ENCODE data around the gene HDAC4. TPM values are rescaled to one million over a fixed set of nuclear protein-coding genes. Genes with fewer than 3 reads are reported as not detected.

The HDAC4 gene
- total RNA-seq, 2 experiments from 2014 or later = 64.8 to 67.4 TPM

DNA sequence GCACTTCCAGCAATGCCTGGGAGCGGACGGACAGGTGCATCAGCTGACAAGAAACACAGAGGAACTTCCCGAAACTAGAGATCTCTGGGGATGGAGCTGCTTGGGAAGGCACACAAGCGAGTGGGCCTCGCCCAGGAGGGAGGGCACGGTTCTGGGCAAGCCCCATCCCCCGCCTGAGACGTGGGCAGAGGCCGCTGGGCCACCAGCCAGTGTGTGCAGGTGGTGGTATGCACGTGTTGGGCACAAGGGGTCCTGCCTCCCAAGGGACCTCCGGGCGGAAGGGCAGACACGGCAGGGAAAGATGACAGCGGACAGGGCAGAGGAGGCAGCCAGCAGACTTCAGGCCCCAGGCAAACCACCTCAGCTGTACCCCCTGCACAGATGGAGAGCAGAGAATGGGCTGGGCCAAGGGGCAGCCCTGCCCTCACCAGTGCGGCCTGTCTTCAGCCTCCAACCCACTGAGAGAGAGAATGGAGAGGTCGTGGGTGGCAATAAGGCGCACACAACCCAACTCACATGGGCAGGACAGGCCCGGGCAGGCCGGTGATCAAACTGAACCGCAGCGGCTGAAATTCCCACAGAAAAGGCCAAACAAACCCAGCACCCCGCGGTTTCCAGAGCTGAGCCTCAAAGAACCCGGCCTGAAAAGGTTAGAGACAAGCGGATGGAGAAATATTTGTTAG lies 51.2 kb downstream of the HDAC4 start:
- Mint-ChIP-seq H3K27me3 (no peaks in the 10 kb centered on the region), H3K4me3 (no peak overlapping the region), H3K36me3 (ENCODE audit: low read depth) (peaks cover 38% of the 10 kb centered on the region), H3K4me1 (no peaks in the 10 kb centered on the region), H3K9me3 (peaks cover 8% of the 10 kb centered on the region), H3K27ac (no peak overlapping the region)
- no peak for DNase-seq
- CTCF ChIA-PET = interaction anchor here (0.9 to 1.0 kb wide), 3 partner anchors 11 to 288 kb away, joined by 3 to 4 read pairs (median 3); no protein-coding TSS in a partner anchor
- POLR2A ChIA-PET = interaction anchor here (1.0 kb wide), 1 partner anchor 97 kb away, joined by 3 read pairs; no protein-coding TSS in a partner anchor

DNA sequence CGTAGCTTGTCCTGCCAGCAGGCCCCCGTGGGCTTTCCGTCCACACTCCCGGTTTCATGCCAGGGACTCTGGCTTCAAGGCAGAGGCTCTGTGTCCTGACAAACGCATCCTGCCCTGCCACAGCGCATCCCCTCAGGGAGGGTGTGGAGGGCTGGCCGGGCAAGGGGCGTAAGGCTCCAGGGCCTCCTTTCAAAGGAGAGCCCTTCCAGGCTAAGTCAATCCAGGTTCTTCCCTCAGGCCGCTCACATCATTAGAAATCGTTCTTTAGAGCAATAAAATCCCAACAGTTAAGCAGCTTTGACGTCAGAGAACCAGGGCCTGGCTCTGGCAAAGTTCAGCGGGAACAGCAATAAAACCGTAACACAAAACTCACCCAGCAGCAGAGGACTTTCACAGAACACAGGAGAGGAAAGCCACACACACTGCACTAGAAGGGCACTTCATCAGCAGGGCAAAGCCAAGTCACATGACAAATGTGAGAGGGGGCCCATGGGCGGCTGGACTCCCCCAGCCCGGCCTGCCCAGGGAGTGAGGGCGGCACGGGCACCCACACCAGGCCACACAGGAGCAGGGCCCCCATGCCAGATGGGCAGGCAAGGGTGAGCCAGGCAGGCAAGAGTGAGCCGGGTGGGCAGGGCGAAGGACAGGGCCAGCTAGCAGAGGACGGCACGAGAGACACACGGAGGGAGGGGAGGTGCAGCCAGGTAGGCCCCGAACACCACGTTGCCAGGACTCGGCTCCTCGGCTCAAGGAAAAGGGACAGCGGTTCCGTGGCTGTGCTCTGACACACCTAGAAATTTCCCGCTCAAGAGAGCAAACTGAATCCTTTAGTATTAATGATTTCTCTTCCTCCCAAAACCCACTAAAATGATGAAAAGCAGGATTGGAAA lies 52.0 kb downstream of the HDAC4 start:
- no peaks in the 10 kb centered on the region for H3K27me3 Mint-ChIP-seq
- DNase-seq = no peak

DNA sequence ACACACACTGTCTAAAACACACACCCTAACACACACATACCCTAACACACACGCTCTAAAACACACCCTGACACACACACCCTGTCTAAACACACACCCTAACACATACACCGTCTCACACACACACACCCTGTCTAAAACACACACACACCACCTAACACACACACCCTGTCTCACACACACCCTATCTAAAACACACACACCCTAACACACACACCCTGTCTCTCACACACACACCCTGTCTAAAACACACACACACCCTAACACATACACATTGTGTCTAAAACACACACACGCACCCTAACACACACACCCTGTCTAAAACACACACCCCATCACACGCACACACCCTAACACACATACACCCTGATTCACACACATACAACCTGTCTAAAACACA lies 54.1 kb downstream of the HDAC4 start:
- no peaks in the 10 kb centered on the region for H3K9me3 Mint-ChIP-seq
- no peaks in the 10 kb centered on the region for H3K27me3 Mint-ChIP-seq
- no peak overlapping the region for H3K27ac Mint-ChIP-seq
- DNase-seq = no peak
- peaks cover 2% of the 10 kb centered on the region for H3K4me1 Mint-ChIP-seq
- no peak overlapping the region for H3K4me3 Mint-ChIP-seq
- ChIA-PET POLR2A (interaction anchor here (0.6 kb wide), 1 partner anchor 174 kb away, joined by 4 read pairs; no protein-coding TSS in a partner anchor), CTCF (no interaction called here)
- H3K36me3 Mint-ChIP-seq (ENCODE audit: low read depth) = peaks cover 32% of the 10 kb centered on the region

More for the DNA sequence above, 52.0 kb downstream of the HDAC4 start:
- Mint-ChIP-seq H3K4me1 (no peaks in the 10 kb centered on the region), H3K36me3 (ENCODE audit: low read depth) (peaks cover 40% of the 10 kb centered on the region), H3K27ac (no peak overlapping the region), H3K9me3 (peaks cover 1% of the 10 kb centered on the region), H3K4me3 (no peak overlapping the region)
- CTCF ChIA-PET = no interaction called here
- POLR2A ChIA-PET = interaction anchor here (1.0 kb wide), 1 partner anchor 14 kb away, joined by 3 read pairs; no protein-coding TSS in a partner anchor

DNA sequence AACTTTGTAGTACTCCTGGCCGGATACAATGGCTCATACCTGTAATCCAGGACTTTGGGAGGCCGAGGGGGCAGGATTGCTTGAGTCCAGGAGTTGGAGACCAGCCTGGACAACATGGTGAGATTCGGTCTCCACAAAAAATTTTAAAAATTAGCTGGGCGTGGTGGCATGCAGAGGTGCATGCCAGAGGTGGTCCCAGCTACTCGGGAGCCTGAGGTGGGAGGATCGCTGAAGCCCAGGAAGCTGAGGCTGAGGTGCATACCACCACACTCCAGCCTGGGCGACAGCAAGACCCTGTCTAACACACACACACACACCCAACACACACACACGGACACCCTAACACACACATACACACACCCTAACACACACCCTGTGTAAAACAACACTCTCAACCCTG lies 55.6 kb downstream of the HDAC4 start:
- CTCF ChIA-PET = no interaction called here
- no peak for DNase-seq
- POLR2A ChIA-PET = no interaction called here
- no peak overlapping the region for H3K4me3 Mint-ChIP-seq
- H3K27ac Mint-ChIP-seq = no peak overlapping the region
- H3K36me3 Mint-ChIP-seq (ENCODE audit: low read depth) = peaks cover 27% of the 10 kb centered on the region
- no peaks in the 10 kb centered on the region for H3K9me3 Mint-ChIP-seq
- H3K27me3 Mint-ChIP-seq = no peaks in the 10 kb centered on the region
- peaks cover 12% of the 10 kb centered on the region for H3K4me1 Mint-ChIP-seq

DNA sequence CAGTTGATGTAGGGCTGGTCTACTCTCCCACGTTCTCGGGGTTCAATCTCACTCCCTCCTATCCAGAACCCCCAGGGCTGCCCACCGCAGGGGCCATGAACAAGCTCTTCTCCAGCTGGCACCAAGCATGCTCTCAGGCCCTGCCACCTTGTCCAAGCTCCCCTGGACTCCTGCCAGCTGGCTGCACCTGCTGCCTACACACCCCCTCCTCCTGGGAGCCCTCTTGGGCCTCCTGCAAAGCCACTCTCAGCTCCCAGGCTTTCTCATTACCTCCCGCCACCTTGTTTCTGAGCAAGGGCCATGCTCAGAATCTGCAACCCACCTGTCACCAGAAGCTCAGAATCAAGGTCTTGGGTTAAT lies 56.0 kb downstream of the HDAC4 start:
- no peaks in the 10 kb centered on the region for H3K9me3 Mint-ChIP-seq
- DNase-seq = no peak
- no peaks in the 10 kb centered on the region for H3K27me3 Mint-ChIP-seq
- no peak overlapping the region for H3K27ac Mint-ChIP-seq
- no peak overlapping the region for H3K4me3 Mint-ChIP-seq
- H3K36me3 Mint-ChIP-seq (ENCODE audit: low read depth) = peaks cover 27% of the 10 kb centered on the region
- H3K4me1 Mint-ChIP-seq = peaks cover 16% of the 10 kb centered on the region
- CTCF ChIA-PET = no interaction called here
- POLR2A ChIA-PET = no interaction called here

DNA sequence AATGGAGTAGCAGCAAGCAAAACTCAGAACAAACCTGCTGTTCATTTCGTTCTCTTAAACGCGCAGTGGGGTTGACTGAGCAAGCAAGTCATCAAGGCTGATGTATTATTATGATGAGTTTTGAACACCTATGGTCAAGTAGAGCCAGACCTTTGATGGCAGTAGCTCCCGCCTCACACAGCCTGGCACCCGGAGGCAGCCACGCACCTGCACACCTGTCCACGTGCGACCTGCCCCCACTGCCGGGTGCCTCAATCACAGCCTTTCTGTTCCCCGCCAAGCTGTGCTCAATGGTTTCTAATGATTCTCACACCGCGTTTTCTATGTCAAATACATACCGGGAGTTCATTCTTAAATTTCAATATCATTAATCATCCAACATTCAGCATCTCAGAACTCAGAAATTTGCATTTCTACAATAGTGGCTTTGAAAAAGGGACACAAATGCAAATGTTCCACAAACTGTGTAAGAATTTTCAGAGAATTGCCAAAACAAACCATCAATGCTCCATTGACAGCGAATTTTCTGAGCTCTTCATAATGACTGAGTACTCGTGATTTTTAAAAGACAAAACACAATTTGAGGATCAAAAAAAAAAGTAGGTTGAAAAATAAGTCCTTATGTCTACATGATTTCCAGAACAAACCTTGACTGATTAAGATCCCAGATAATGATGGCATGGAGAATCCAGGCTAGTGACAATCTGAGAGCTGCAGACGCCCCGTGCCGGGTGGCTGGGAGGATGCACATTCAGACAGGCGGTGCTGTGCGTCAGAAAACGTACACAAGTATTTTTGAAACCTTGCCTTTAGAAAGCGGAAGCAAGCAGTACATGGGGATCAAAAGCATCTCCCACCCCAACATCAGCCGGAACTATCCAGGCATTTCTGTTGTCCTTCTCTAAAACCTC lies 56.6 kb downstream of the HDAC4 start:
- CTCF ChIA-PET = no interaction called here
- no peaks in the 10 kb centered on the region for H3K9me3 Mint-ChIP-seq

GRCh38 chr2:239343460-239343859 lies 57.4 kb downstream of the HDAC4 start:
- CTCF ChIA-PET = no interaction called here
- H3K9me3 Mint-ChIP-seq = no peaks in the 10 kb centered on the region
- H3K27me3 Mint-ChIP-seq = no peaks in the 10 kb centered on the region
- peaks cover 28% of the 10 kb centered on the region for H3K4me1 Mint-ChIP-seq
- no peak overlapping the region for H3K27ac Mint-ChIP-seq
- POLR2A ChIA-PET = no interaction called here
- peaks cover 23% of the 10 kb centered on the region for H3K36me3 Mint-ChIP-seq (ENCODE audit: low read depth)
- no peak overlapping the region for H3K4me3 Mint-ChIP-seq
- DNase-seq = no peak

More for the DNA sequence above, 56.6 kb downstream of the HDAC4 start:
- POLR2A ChIA-PET = no interaction called here
- Mint-ChIP-seq H3K36me3 (ENCODE audit: low read depth) (peaks cover 24% of the 10 kb centered on the region), H3K27ac (no peak overlapping the region), H3K4me1 (peaks cover 22% of the 10 kb centered on the region), H3K4me3 (no peak overlapping the region), H3K27me3 (no peaks in the 10 kb centered on the region)
- no peak for DNase-seq

DNA sequence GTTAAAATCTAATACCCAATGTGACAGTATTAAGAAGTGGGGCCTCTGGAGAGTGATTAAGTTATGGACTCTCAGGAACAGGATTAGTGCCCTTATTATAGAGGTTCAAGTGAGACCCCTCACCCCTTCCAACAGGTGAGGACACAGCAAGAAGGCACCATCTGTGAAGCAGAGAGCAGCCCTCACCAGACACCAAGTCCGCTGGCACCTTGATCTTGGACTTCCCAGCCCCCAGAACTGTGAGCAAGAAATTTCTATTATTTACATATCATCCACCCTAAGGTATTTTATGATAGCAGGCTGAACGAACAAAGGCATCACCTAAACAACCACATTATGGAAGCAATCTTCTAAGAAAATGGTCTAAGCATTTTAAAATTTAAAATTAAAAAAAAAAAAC lies 59.0 kb downstream of the HDAC4 start:
- Mint-ChIP-seq H3K27me3 (no peaks in the 10 kb centered on the region), H3K36me3 (ENCODE audit: low read depth) (peaks cover 30% of the 10 kb centered on the region), H3K9me3 (no peaks in the 10 kb centered on the region), H3K27ac (no peak overlapping the region), H3K4me1 (peaks cover 31% of the 10 kb centered on the region), H3K4me3 (no peak overlapping the region)
- ChIA-PET CTCF (no interaction called here), POLR2A (no interaction called here)
- DNase-seq = no peak

GRCh38 chr2:239341146-239341732 lies 59.6 kb downstream of the HDAC4 start:
- DNase-seq = no peak
- H3K4me1 Mint-ChIP-seq = peaks cover 31% of the 10 kb centered on the region
- ChIA-PET CTCF (no interaction called here), POLR2A (no interaction called here)
- H3K27me3 Mint-ChIP-seq = no peaks in the 10 kb centered on the region
- no peaks in the 10 kb centered on the region for H3K9me3 Mint-ChIP-seq
- no peak overlapping the region for H3K27ac Mint-ChIP-seq
- H3K36me3 Mint-ChIP-seq (ENCODE audit: low read depth) = peaks cover 32% of the 10 kb centered on the region
- H3K4me3 Mint-ChIP-seq = no peak overlapping the region

DNA sequence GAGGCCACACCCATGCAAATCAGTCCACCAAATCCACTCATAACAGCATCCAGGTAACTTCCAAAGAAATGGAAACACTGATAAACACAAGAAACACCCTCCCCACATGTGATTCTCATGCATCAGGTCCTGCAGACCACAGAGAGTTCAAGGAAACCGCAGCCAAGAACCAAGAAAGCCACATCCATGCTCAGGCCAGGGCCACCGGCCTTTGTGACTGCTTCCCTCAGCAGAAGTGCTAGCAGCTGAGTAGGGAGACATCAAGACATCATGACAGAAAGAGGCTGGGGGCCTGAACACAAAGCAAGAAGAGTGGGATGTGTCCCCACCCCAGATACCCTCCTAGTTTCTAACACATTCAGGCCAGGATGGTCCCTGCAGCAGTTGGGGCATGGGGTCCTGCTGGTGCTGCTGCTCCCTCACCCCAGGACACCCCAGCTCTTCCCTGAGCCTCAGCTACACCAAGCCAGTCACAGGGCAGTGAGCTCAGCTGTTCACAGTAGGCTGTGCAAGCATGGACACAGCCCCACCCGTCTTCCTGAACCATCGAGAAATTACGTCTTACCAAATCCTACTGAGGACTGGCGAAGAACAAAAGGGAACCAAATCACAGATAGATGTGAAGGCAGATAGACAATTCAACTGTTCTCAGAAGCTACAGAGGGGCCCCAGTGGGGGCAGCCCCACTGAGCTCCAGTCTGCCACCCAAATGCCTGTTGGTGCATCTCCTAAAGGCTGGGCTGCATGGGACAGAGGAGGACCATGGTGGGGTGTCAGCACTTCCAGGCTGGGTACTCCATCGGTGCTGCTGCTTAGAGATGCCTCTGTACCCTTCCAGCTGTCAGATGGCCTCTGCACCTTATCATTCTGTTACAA lies 60.9 kb downstream of the HDAC4 start:
- Mint-ChIP-seq H3K9me3 (no peaks in the 10 kb centered on the region), H3K36me3 (ENCODE audit: low read depth) (peaks cover 36% of the 10 kb centered on the region), H3K4me3 (peak overlapping the region; percentile 0), H3K27ac (no peak overlapping the region), H3K27me3 (no peaks in the 10 kb centered on the region), H3K4me1 (peaks cover 31% of the 10 kb centered on the region)
- DNase-seq = peak; percentile 61
- CTCF ChIA-PET = interaction anchor here (1.7 kb wide), 1 partner anchor 19 kb away, joined by 7 read pairs; no protein-coding TSS in a partner anchor
- POLR2A ChIA-PET = interaction anchor here (1.0 to 2.3 kb wide), 7 partner anchors 13 to 72 kb away, joined by 3 to 7 read pairs (median 4); no protein-coding TSS in a partner anchor

GRCh38 chr2:239339241-239339640 lies 61.6 kb downstream of the HDAC4 start:
- CTCF ChIA-PET = interaction anchor here (1.2 to 1.7 kb wide), 2 partner anchors 11 to 18 kb away, joined by 3 to 7 read pairs; no protein-coding TSS in a partner anchor
- DNase-seq = no peak
- no peaks in the 10 kb centered on the region for H3K27me3 Mint-ChIP-seq
- H3K27ac Mint-ChIP-seq = no peak overlapping the region
- no peaks in the 10 kb centered on the region for H3K9me3 Mint-ChIP-seq
- POLR2A ChIA-PET = interaction anchor here (1.0 to 2.3 kb wide), 5 partner anchors 12 to 64 kb away, joined by 3 to 7 read pairs (median 4); no protein-coding TSS in a partner anchor
- H3K4me3 Mint-ChIP-seq = no peak overlapping the region
- peaks cover 33% of the 10 kb centered on the region for H3K36me3 Mint-ChIP-seq (ENCODE audit: low read depth)
- H3K4me1 Mint-ChIP-seq = peaks cover 31% of the 10 kb centered on the region
